Measurements from ENCODE around the gene EIF5A.

- TF ChIP-seq CTCF (IDR thresholded peaks at IDR 0.05) (no peak), POLR2A (IDR thresholded peaks at IDR 0.05) (no peak)
Measured at GRCh38 chr17:7334938-7335538, 27.6 kb downstream of the EIF5A start.
